Adrenal gland (tissue), 5 donors: Measurements from ENCODE around the gene TRIO.

Experiments used
- CTCF ChIP-seq, 6 experiments: fragments of 450-650 bp in 4 of 6; fragments of 200-600 bp in 2 of 6; sonication (generic) in 1 of 6; IDR thresholded peaks; 1 replicate in 5 of 6; 2 replicates in 1 of 6; pipeline versions ENCODE4 v1.5.1 to v1.8.0; 2016 to 2021; ENCODE audit warnings: antibody characterized with exemption in 6 of 6, mild to moderate bottlenecking in 2 of 6, moderate library complexity in 1 of 6
- POLR2A ChIP-seq, 2 donors: fragments of 450-650 bp; IDR thresholded peaks; one replicate each; pipeline ENCODE4 v1.6.1; 2017; ENCODE audit warnings: antibody characterized with exemption in 2 of 2, mild to moderate bottlenecking in 2 of 2, moderate library complexity in 1 of 2
- donor health status: DM: no; HTN: no; CAD: no.

DNA sequence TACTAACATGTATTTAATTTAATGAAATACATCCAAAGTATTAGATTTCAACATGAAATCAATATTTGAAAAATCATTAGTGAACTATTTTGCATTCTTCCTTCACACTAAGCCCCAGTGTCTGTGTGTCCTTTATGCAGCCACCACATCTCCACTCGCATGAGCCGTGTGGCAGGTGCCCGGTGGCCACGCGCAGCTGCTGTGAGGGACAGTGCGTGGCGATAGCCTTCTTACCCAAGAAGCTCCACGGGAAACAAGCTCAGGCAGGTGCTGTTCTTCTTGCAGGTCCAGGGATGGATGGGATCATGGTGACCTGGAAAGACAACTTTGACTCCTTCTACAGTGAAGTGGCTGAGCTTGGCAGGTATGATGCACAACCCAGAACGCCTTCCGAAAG lies 359.1 kb downstream of the TRIO start:
- TF ChIP-seq CTCF (IDR thresholded peaks at IDR 0.05), result no peak
- TF ChIP-seq POLR2A (IDR thresholded peaks at IDR 0.05), result no peak
